ENCODE data around the gene SEC62.

The SEC62 gene

DNA sequence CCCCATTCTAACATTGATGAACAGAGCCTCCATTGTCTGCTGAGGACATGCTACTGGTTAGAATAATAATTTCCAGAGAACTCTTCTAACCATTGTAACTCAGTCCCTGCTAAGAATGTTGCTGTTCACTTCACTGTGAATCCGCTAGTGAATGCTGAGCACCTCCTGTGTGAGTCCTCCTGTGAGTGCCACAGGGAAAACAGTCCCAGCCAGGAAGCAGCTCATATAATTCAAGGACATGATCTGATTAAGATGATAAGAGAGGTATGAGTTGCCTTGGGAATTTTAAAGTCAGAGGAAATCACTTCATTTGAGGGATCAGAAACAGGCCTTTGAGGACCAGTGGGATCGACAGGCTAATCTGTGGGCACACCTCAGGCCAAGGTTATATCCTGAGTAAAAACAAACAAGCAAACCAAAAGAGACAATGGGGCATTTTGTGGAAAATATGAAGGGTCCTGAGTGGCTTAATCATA is 37.3 kb downstream of the SEC62 start:
- TF ChIP-seq, protein P1, sequence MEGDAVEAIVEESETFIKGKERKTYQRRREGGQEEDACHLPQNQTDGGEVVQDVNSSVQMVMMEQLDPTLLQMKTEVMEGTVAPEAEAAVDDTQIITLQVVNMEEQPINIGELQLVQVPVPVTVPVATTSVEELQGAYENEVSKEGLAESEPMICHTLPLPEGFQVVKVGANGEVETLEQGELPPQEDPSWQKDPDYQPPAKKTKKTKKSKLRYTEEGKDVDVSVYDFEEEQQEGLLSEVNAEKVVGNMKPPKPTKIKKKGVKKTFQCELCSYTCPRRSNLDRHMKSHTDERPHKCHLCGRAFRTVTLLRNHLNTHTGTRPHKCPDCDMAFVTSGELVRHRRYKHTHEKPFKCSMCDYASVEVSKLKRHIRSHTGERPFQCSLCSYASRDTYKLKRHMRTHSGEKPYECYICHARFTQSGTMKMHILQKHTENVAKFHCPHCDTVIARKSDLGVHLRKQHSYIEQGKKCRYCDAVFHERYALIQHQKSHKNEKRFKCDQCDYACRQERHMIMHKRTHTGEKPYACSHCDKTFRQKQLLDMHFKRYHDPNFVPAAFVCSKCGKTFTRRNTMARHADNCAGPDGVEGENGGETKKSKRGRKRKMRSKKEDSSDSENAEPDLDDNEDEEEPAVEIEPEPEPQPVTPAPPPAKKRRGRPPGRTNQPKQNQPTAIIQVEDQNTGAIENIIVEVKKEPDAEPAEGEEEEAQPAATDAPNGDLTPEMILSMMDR (IDR thresholded peaks at IDR 0.05) = no peak

DNA sequence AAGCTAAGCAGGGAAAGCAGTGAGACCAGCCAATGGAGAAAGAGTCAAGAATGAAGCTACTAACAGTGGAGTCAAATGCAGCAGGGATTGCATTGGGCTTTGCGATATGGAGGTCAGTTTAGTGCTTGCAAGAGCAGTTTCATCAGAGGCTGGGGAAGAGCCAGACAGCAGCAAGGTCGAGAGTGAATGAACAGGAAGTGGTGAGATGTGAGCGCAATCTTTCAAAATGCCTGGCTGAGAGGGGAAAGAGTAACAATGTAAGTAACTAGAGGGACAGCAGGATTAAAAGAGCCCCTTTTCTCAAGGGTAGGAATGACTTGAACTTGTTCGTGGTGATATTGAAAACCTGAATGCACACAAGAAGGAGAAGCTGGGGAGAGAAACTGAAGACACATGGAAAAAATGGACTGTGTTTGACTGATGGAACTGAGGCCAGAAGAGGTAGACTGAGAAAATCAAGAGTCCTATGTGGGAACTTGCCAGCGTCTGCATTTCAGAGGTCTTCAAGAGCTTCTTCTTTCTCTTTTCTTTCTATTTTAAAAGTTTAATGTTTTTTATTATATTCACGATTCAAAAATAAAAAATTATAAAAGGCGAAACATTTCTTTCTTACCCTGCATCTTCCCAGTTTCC is 40.5 kb downstream of the SEC62 start:
- TF ChIP-seq, protein P1 (IDR thresholded peaks at IDR 0.05) = no peak

DNA sequence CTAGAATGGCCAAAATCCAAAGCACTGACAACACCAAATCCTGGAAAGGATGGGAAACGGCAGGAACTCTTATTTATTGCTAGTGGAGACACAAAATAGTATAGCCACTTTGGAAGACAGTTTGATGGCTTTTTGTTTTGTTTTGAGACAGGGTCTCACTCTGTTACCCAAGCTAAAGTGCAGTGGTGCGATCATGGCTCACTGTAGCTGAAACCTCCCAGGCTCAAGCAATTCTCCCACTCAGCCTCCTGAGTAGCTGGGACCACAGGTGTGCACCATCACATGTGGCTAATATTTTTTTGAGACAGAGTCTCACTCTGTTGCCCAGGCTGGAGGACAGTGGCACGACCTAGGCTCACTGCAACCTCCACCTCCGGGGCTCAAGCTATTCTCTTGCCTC is 43.9 kb downstream of the SEC62 start:
- TF ChIP-seq, protein P1 (IDR thresholded peaks at IDR 0.05) = no peak

DNA sequence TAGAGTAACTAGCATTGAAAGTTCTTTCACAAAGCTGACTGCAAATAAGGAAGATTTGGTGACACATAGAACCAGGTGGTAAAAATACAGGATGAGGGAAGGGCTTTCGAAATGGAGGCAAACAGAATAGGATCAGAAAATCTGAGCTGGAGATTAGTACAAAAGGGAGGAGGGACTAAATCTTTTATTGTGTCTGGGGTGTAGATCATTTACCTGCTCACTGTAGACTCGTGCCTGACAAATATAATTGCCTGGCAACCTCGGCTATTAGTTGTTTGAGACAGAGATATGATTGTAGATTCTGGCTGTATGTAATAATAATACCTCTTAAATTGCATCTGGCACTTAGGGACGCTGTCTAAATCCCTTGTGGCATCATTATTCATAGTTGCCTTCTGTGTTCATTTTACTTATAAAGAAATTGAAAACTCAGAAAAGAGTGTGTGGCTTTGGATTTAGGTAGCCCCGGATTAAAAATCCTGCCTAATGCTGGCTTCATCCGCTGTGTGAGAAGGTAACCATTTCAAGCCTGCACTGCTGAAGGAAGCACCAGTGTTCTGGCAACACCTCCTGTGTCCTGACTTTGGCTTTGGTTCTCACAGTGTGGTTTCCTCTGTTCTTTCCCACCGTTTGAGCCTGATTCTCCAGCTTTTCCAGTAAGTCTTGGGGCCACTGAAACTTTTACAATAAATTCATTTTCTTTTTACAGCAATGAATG is 46.2 kb downstream of the SEC62 start:
- TF ChIP-seq, protein P1 (IDR thresholded peaks at IDR 0.05) = no peak

DNA sequence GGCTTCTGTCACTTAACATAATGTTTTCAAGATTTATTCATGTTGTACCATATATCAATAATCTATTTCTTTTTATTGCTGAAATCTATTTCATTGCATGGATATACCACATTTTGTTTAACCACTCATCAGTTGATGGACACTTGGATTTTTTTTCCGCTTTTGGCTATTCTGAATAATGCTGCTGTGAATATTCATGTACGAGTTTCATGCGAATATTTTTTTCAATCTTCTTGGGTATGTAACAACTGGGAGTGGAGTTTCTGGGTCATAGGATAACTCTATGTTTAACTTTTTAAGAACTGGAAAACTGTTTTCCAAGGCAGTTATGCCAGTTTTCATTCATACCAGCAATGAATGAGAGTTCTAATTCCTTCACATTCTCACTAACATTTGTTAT is 49.5 kb downstream of the SEC62 start:
- TF ChIP-seq, protein P1 (IDR thresholded peaks at IDR 0.05) = no peak

DNA sequence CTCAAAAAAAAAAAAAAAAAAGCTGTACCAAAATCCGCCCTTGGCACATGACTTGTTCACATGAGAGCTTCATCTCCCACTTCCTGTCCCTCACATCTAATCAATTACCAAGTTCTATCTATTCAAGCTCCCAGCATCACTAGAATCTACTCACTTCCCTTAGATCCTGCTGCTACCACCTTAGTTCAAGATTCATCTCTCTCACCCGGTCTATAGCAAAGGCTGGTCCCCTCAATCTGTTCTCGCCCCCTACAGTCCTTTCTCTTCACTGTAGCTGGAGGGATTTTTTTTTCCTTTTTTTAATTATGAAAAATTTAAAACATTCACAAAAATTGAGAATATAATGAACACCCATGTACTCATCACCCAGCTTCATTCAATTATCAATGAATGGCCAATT is 54.5 kb downstream of the SEC62 start:
- TF ChIP-seq, protein P1 (IDR thresholded peaks at IDR 0.05) = no peak

DNA sequence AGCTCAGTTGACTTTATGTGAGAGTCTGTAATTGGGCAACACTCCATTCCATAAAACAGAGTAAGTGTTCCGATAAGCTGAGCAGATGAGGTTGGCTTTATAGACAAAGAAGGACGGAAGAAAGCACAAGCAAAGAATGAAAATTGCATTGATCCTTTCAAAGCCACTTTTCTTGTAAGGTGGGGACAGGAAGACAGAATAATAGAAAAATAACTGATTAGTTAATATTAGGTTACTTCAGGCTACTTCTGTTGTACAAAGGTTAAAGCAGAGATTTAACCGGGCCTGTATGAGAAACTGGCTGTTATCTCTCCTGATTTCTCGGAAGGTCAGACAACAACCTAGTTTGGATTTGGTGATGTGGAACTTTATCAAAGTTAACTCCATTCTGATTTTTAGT is 55.7 kb downstream of the SEC62 start:
- TF ChIP-seq, protein P1 (IDR thresholded peaks at IDR 0.05) = no peak
